Measurements from ENCODE around the gene E2F6. TPM values are rescaled to one million over a fixed set of nuclear protein-coding genes. Genes with fewer than 3 reads are reported as not detected.

E2F6 gene
- total RNA-seq, 1 experiment from 2014 or later, result 25.6 TPM

- Histone ChIP-seq H3K27ac (no peak overlapping the region), H3K27me3 (replicated peaks) (no peaks in the 10 kb centered on the region; the same call in 1 of the 2 replicates), H3K36me3 (no peaks in the 10 kb centered on the region), H3K9me3 (replicated peaks) (no peaks in the 10 kb centered on the region), H3K4me3 (no peak overlapping the region), H3K4me1 (replicated peaks) (no peaks in the 10 kb centered on the region)
- DNase-seq (ENCODE audit: low read depth in 1 of 2, low spot score in 2 of 2), result no peak
Observed at GRCh38 chr2:11502740-11503292, 36.9 kb upstream of the E2F6 start.

GRCh38 chr2:11500702-11501303 is 34.8 kb upstream of the E2F6 start:
- no peak for DNase-seq (ENCODE audit: low read depth in 1 of 2, low spot score in 2 of 2)
- no peaks in the 10 kb centered on the region for H3K4me1 ChIP-seq (replicated peaks)
- no peak overlapping the region for H3K4me3 ChIP-seq

DNA sequence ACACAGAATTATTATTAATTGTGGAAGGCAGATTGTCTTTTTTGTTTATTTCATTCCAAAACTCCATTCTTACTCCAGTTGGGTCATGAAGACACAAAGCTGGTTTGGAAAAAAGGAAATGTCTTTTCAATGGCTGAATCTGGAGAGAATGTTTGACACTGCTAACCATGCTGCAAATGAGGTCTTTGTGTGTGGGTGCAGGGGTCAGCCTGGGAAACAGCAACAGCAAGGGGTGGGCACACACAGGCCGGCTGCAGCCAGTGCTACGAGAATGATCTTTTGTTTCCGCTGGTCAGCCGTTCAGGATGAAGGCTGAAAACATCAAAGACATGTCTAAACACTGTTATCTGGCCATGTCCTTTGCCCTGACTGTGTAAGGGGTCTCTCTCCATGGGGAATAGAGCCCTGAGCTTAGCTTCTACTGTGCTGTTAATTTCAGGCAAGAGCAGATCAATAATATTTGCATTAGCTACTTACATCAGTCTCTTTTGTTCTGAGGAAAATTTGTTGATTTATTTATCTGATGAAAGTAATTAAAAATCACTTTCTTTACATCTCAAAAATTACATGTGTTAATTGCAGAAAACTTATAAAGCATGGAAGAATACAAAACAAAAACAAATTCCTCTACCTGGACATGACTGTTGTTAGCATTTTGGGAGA is 33.3 kb upstream of the E2F6 start:
- no peak for DNase-seq (ENCODE audit: low read depth in 1 of 2, low spot score in 2 of 2)
- H3K27me3 ChIP-seq (replicated peaks), result no peaks in the 10 kb centered on the region; the same call in 1 of the 2 replicates
- no peak overlapping the region for H3K27ac ChIP-seq
- H3K9me3 ChIP-seq (replicated peaks), result no peaks in the 10 kb centered on the region
- no peaks in the 10 kb centered on the region for H3K36me3 ChIP-seq
- no peaks in the 10 kb centered on the region for H3K4me1 ChIP-seq (replicated peaks)
- H3K4me3 ChIP-seq, result no peak overlapping the region

More at GRCh38 chr2:11500702-11501303, 34.8 kb upstream of the E2F6 start:
- H3K36me3 ChIP-seq, result no peaks in the 10 kb centered on the region
- no peak overlapping the region for H3K27ac ChIP-seq
- no peaks in the 10 kb centered on the region for H3K9me3 ChIP-seq (replicated peaks)
- H3K27me3 ChIP-seq (replicated peaks), result no peaks in the 10 kb centered on the region; the same call in 1 of the 2 replicates

- no peak for DNase-seq (ENCODE audit: low read depth in 1 of 2, low spot score in 2 of 2)
Observed at GRCh38 chr2:11498543-11499034, 32.6 kb upstream of the E2F6 start.

GRCh38 chr2:11495844-11496681 is 30.1 kb upstream of the E2F6 start:
- H3K27ac ChIP-seq, result no peak overlapping the region
- H3K9me3 ChIP-seq (replicated peaks), result no peaks in the 10 kb centered on the region
- H3K4me1 ChIP-seq (replicated peaks), result no peaks in the 10 kb centered on the region
- no peak for DNase-seq (ENCODE audit: low read depth in 1 of 2, low spot score in 2 of 2)
- peaks cover 5% of the 10 kb centered on the region; the same call in 1 of the 2 replicates for H3K27me3 ChIP-seq (replicated peaks)
- H3K36me3 ChIP-seq, result no peaks in the 10 kb centered on the region
- no peak overlapping the region for H3K4me3 ChIP-seq

More at GRCh38 chr2:11498543-11499034, 32.6 kb upstream of the E2F6 start:
- Histone ChIP-seq H3K36me3 (no peaks in the 10 kb centered on the region), H3K9me3 (replicated peaks) (no peaks in the 10 kb centered on the region), H3K27ac (no peak overlapping the region), H3K4me1 (replicated peaks) (no peaks in the 10 kb centered on the region), H3K27me3 (replicated peaks) (peaks cover 3% of the 10 kb centered on the region; the same call in 1 of the 2 replicates), H3K4me3 (no peak overlapping the region)

DNA sequence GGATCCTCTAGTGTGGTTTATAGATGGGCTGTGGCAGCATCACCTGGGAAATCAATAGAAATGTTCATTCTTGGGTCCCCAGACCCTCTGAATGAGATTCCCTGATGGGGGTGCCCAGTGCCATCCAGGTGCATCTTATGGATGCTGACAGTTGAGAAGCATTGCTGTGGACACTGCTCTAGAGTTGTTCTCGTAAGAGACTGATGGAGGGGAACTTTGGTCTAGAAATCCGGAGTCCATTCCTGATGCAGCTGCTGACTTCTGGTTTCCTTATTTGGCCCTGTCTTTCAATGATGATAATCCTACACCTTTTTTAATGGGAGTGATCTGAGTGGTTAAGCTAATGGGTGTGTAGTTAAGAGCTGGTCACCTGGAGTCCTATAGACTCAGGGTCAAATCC is 28.3 kb upstream of the E2F6 start:
- H3K9me3 ChIP-seq (replicated peaks), result 0 out of 2 replicates have a peak, but pooled peaks cover 2% of the 10 kb centered on the region
- no peaks in the 10 kb centered on the region for H3K4me1 ChIP-seq (replicated peaks)
- peaks cover 5% of the 10 kb centered on the region; the same call in 1 of the 2 replicates for H3K27me3 ChIP-seq (replicated peaks)
- no peak overlapping the region for H3K27ac ChIP-seq
- no peaks in the 10 kb centered on the region for H3K36me3 ChIP-seq
- no peak for DNase-seq (ENCODE audit: low read depth in 1 of 2, low spot score in 2 of 2)
- no peak overlapping the region for H3K4me3 ChIP-seq

- Histone ChIP-seq H3K27ac (no peak overlapping the region), H3K36me3 (no peaks in the 10 kb centered on the region), H3K9me3 (replicated peaks) (0 out of 2 replicates have a peak, but pooled peaks cover 2% of the 10 kb centered on the region), H3K27me3 (replicated peaks) (peaks cover 5% of the 10 kb centered on the region; the same call in 1 of the 2 replicates), H3K4me3 (no peak overlapping the region), H3K4me1 (replicated peaks) (no peaks in the 10 kb centered on the region)
- no peak for DNase-seq (ENCODE audit: low read depth in 1 of 2, low spot score in 2 of 2)
Observed at GRCh38 chr2:11493282-11493681, 27.3 kb upstream of the E2F6 start.

DNA sequence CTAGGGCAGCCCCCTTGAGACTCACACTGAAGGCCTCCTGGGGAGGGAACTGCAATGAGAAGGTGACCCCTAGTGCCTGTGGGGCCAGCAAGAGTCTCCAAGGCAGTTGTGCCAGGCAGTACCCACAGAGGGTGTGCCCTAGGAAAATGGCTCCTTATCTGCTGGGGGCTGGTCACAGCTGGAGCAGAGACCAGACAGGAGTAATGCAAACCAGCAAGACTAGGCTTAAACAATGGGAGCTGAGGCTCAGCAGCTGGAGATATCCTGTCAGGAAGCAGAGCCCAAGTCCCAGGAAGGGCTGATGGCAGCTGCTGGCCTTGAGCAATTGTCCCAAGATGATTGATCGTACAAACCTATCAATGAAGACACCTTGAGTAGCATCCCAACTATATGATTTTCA is 26.8 kb upstream of the E2F6 start:
- no peak overlapping the region for H3K27ac ChIP-seq
- peaks cover 9% of the 10 kb centered on the region for H3K27me3 ChIP-seq (replicated peaks)
- no peak overlapping the region for H3K4me3 ChIP-seq
- H3K36me3 ChIP-seq, result no peaks in the 10 kb centered on the region
- no peak for DNase-seq (ENCODE audit: low read depth in 1 of 2, low spot score in 2 of 2)
- 0 out of 2 replicates have a peak, but pooled peaks cover 2% of the 10 kb centered on the region for H3K9me3 ChIP-seq (replicated peaks)
- H3K4me1 ChIP-seq (replicated peaks), result no peaks in the 10 kb centered on the region

DNA sequence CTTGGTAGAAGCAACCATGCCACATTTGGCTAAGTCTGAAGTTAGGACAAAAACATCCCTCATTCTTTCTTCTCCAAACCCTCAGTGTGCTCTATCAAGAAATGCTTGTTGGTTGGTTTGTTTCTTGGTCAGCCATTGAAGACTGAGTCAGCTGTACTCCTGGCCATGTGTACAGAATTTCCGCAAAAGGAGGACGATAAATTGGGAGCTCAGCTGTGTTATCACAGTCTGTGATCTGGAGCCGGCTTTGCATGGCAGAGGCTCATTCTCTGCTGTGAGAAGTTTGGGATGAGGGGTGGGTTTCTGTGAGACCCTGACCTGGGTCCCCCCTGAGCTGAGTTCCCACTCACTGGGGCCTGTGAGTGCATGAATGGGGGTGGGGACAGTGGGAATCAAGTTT is 26.3 kb upstream of the E2F6 start:
- DNase-seq (ENCODE audit: low read depth in 1 of 2, low spot score in 2 of 2), result no peak
- Histone ChIP-seq H3K27ac (no peak overlapping the region), H3K36me3 (no peaks in the 10 kb centered on the region), H3K27me3 (replicated peaks) (peaks cover 14% of the 10 kb centered on the region), H3K4me3 (no peak overlapping the region), H3K9me3 (replicated peaks) (0 out of 2 replicates have a peak, but pooled peaks cover 2% of the 10 kb centered on the region), H3K4me1 (replicated peaks) (no peaks in the 10 kb centered on the region)

DNA sequence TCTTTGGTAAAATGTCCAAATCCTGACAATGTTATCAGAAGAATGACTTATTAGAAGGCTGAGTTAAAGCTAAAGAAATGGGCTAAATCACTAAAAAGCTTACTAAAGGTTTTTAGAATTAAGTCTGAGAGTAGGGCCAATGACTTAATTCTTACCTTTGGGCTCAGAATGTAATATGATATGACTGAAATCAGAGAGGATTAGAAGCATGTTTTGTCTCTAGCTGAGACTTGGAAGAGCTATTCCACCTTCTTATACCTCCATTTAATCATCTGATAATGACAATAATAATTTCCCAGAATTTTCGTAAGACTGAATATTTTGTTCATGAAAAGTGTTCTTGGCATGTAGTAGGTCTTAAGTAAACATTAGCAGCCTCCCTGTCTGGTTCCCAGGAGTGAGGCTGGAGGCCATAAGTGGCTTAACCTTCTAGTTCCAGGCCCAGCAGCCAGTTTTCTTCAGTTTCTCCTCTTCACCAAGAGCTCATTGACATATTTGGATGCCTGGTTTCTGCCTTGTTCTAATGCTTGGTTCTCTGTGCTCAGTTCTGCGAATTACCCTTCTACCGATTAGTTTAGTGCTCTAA is 25.5 kb upstream of the E2F6 start:
- Histone ChIP-seq H3K9me3 (replicated peaks) (0 out of 2 replicates have a peak, but pooled peaks cover 2% of the 10 kb centered on the region), H3K27ac (no peak overlapping the region), H3K4me3 (no peak overlapping the region), H3K4me1 (replicated peaks) (no peaks in the 10 kb centered on the region), H3K27me3 (replicated peaks) (peaks cover 22% of the 10 kb centered on the region), H3K36me3 (no peaks in the 10 kb centered on the region)
- no peak for DNase-seq (ENCODE audit: low read depth in 1 of 2, low spot score in 2 of 2)

DNA sequence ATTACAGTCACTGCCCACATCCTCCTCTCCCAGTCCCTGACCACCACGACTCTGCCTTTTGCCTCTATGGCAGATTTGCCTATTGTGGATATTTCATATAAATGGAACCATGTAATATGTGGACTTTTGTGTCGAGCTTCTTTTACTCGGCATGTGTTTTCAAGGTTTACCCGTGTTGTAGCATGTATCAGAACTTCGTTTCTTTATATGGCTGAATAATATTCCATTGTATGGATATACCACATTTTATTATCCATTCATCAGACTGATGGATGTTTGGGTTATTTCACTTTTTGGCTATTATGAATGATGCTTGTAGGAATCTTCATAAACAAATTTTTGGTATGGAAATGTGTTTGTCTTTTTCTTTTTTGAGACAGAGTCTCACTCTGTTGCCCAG is 24.2 kb upstream of the E2F6 start:
- H3K36me3 ChIP-seq, result no peaks in the 10 kb centered on the region
- H3K4me3 ChIP-seq, result no peak overlapping the region
- peaks cover 33% of the 10 kb centered on the region for H3K27me3 ChIP-seq (replicated peaks)
- no peak overlapping the region for H3K27ac ChIP-seq
- 0 out of 2 replicates have a peak, but pooled peaks cover 2% of the 10 kb centered on the region for H3K9me3 ChIP-seq (replicated peaks)
- no peaks in the 10 kb centered on the region for H3K4me1 ChIP-seq (replicated peaks)
- no peak for DNase-seq (ENCODE audit: low read depth in 1 of 2, low spot score in 2 of 2)

GRCh38 chr2:11488809-11489208 is 22.8 kb upstream of the E2F6 start:
- peaks cover 42% of the 10 kb centered on the region for H3K27me3 ChIP-seq (replicated peaks)
- H3K27ac ChIP-seq, result no peak overlapping the region
- no peaks in the 10 kb centered on the region for H3K36me3 ChIP-seq
- no peak for DNase-seq (ENCODE audit: low read depth in 1 of 2, low spot score in 2 of 2)
- H3K4me1 ChIP-seq (replicated peaks), result no peaks in the 10 kb centered on the region
- H3K9me3 ChIP-seq (replicated peaks), result 0 out of 2 replicates have a peak, but pooled peaks cover 2% of the 10 kb centered on the region
- no peak overlapping the region for H3K4me3 ChIP-seq
